HG03354 (cell line): Measurements from ENCODE around the gene PSTPIP1.

Experiments used
- ATAC-seq: cut with Tn5 transposase; IDR thresholded peaks from one replicate; pipeline ENCODE4 v1.9.1; 2021; ENCODE audit warnings: mild to moderate bottlenecking; ENCODE audit not compliant: unreplicated experiment, poor library complexity, severe bottlenecking

Gene PSTPIP1

GRCh38 chr15:76976572-76977270 is 18.2 kb upstream of the PSTPIP1 start:
- no peak for ATAC-seq

- no peak for ATAC-seq
Measured at GRCh38 chr15:76978522-76979330, 16.2 kb upstream of the PSTPIP1 start.

GRCh38 chr15:76979331-76979925 is 15.5 kb upstream of the PSTPIP1 start:
- ATAC-seq, result no peak

GRCh38 chr15:76979996-76980520 is 14.9 kb upstream of the PSTPIP1 start:
- no peak for ATAC-seq

GRCh38 chr15:76982356-76982755 is 12.6 kb upstream of the PSTPIP1 start:
- ATAC-seq, result no peak

- ATAC-seq, result no peak
Measured at GRCh38 chr15:76982756-76983155, 12.2 kb upstream of the PSTPIP1 start.

GRCh38 chr15:76983590-76984375 is 11.1 kb upstream of the PSTPIP1 start:
- no peak for ATAC-seq

- ATAC-seq, result no peak
Measured at GRCh38 chr15:76986743-76987142, 8.2 kb upstream of the PSTPIP1 start.

- ATAC-seq, result no peak
Measured at GRCh38 chr15:76987276-76987675, 7.7 kb upstream of the PSTPIP1 start.

GRCh38 chr15:76987896-76988860 is 6.7 kb upstream of the PSTPIP1 start:
- peak; percentile 80 for ATAC-seq

GRCh38 chr15:76988867-76989780 is 5.8 kb upstream of the PSTPIP1 start:
- ATAC-seq, result no peak

- ATAC-seq, result no peak
Measured at GRCh38 chr15:76991048-76991447, 3.9 kb upstream of the PSTPIP1 start.

- no peak for ATAC-seq
Measured at GRCh38 chr15:76991741-76992645, 2.9 kb upstream of the PSTPIP1 start.

GRCh38 chr15:76993114-76993725 is 1.7 kb upstream of the PSTPIP1 start:
- ATAC-seq, result no peak

- no peak for ATAC-seq
Measured at GRCh38 chr15:76994001-76994400, 925 bp upstream of the PSTPIP1 start.

- ATAC-seq, result no peak
Measured at GRCh38 chr15:76994496-76994895, 430 bp upstream of the PSTPIP1 start.
